Activated T-helper 2 cell treated with anti-CD3 and anti-CD28 coated beads, Interferon-gamma antibody, Interleukin-2, Interleukin-4, amounts not matched to agents 10 μg/mL and 5 μg/mL and 100 μg/mL, durations not matched to agents 14 hours and 24 hours and 36 hours (primary cell): ENCODE measurements around the gene RBM42. TPM values are rescaled to one million over a fixed set of nuclear protein-coding genes. Genes with fewer than 3 reads are reported as not detected.
"Not testable (repeated sequence)": the region's sequence is repeated elsewhere in the genome, so short reads cannot be mapped to it uniquely, and the experiment has no call there.

Source experiments
- DNase-seq: peaks from one replicate; pipeline ENCODE4 v3.0.0; 2021; ENCODE audit warnings: low spot score
- H3K27ac Mint-ChIP-seq: one replicate; pipeline ENCODE4 v1.8.0; 2021; ENCODE audit warnings: mixed read lengths
- H3K27me3 Mint-ChIP-seq: one replicate; pipeline ENCODE4 v1.8.0; 2021; ENCODE audit warnings: low read depth, mixed read lengths
- H3K36me3 Mint-ChIP-seq: one replicate; pipeline ENCODE4 v1.8.0; 2021; ENCODE audit warnings: low read depth, mixed read lengths
- H3K4me1 Mint-ChIP-seq: one replicate; pipeline ENCODE4 v1.8.0; 2021; ENCODE audit warnings: low read depth, mixed read lengths
- H3K4me3 Mint-ChIP-seq: one replicate; pipeline ENCODE4 v1.8.0; 2021; ENCODE audit warnings: low read depth, mild to moderate bottlenecking, moderate library complexity, mixed read lengths
- H3K9me3 Mint-ChIP-seq: one replicate; pipeline ENCODE4 v1.8.0; 2021; ENCODE audit warnings: mixed read lengths
- intact Hi-C: fragments of 100-400 bp; cut with micrococcal nuclease; formaldehyde crosslinking; loops from one replicate; pipeline ENCODE4 v1.15.1; 2023
- total RNA-seq: library from RNA; stranded (reverse); gene quantifications from 2 replicates; pipeline ENCODE4 v1.2.3, GENCODE V29; 2022

Gene RBM42
- total RNA-seq, 1 donor from 2014 or later = 102 TPM

DNA sequence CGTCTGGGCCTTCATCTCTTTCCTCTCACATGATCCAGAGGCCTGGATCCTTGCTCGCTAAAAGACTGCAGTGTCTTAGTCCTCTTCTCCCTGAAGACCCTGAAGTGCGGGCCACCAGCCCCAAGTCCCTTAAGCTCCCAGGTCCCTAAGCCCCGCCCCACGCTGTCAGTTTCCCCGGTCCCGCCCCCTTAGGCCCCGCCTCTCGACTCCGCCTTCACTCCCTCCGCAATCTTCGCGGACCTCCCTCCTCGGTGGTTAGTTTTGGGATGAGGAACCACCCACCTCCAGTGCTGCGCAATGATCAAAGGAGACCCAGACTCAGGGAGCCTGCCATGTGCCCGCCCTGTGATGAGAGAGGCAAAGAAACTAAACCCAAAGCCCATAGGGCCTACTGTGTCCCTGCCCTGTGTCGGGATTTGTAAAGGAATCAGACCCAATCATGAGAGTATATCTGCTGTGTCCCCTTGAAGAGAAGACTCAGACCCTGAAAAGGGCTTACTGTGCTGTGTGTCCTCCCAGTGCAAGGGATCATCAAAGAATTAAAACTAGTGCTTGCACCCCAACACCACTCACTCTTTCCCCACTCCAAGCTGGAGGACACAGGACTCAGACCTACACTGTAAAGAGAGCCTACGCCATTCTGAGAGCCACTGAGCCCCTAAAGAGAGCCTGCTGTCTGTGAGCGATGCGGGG, 16.3 kb downstream of the RBM42 start:
- intact Hi-C loops = loop anchor here (1.0 to 10.0 kb wide), 6 partner anchors 17 to 470 kb away; partner anchors contain the start of genes HAUS5, IGFLR1, OVOL3 and POLR2I
- peak; percentile 70 for DNase-seq
- H3K4me3 Mint-ChIP-seq = peak overlapping the region; percentile 79
- H3K36me3 Mint-ChIP-seq = peaks cover 12% of the 10 kb centered on the region
- peaks cover 21% of the 10 kb centered on the region for H3K4me1 Mint-ChIP-seq
- no peaks in the 10 kb centered on the region for H3K27me3 Mint-ChIP-seq
- no peaks in the 10 kb centered on the region for H3K9me3 Mint-ChIP-seq
- H3K27ac Mint-ChIP-seq = peak overlapping the region; percentile 76

DNA sequence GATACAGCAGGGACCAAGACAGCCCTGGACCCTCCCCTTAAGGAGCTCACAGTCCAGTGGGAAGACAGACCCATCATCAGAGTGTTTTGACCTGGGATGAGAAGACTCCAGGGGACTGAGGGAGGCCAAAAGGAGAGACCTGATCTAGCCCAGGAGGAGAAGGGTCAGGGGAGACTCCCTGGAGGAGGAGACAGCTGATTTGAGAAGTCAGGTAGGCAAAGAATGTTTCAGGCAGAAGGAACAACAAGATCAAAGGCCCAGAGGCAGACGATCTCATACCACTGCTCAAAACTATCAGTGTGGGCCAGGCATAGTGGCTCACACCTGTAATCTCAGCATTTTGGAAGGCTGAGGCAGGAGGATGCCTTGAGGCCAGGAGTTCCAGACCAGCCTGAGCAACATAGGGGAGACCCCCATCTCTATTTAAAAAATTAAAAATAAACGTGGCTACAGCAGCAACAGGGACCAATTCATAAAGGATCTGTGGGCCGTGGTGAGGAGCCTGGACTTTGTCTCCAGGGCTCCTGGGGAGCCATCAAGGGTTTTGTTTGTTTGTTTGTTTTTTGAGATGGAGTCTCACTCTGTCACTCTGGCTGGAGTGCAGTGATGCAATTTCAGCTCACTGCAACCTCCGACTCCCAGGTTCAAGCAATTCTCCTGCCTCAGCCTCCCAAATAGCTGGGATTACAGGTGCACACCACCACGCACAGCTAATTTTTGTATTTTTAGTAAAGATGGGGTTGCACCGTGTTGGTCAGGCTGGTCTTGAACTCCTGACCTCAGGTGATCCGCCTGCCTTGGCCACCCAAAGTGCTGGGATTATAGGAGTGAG, 17.1 kb downstream of the RBM42 start:
- Mint-ChIP-seq H3K4me1 (peaks cover 21% of the 10 kb centered on the region), H3K4me3 (no peak overlapping the region), H3K27ac (no peak overlapping the region), H3K9me3 (no peaks in the 10 kb centered on the region), H3K36me3 (peaks cover 17% of the 10 kb centered on the region), H3K27me3 (no peaks in the 10 kb centered on the region)
- DNase-seq = no peak
- intact Hi-C loops = loop anchor here (2.0 to 10.0 kb wide), 4 partner anchors 71 to 469 kb away; partner anchors contain the start of genes IGFLR1, OVOL3, POLR2I and TBCB

DNA sequence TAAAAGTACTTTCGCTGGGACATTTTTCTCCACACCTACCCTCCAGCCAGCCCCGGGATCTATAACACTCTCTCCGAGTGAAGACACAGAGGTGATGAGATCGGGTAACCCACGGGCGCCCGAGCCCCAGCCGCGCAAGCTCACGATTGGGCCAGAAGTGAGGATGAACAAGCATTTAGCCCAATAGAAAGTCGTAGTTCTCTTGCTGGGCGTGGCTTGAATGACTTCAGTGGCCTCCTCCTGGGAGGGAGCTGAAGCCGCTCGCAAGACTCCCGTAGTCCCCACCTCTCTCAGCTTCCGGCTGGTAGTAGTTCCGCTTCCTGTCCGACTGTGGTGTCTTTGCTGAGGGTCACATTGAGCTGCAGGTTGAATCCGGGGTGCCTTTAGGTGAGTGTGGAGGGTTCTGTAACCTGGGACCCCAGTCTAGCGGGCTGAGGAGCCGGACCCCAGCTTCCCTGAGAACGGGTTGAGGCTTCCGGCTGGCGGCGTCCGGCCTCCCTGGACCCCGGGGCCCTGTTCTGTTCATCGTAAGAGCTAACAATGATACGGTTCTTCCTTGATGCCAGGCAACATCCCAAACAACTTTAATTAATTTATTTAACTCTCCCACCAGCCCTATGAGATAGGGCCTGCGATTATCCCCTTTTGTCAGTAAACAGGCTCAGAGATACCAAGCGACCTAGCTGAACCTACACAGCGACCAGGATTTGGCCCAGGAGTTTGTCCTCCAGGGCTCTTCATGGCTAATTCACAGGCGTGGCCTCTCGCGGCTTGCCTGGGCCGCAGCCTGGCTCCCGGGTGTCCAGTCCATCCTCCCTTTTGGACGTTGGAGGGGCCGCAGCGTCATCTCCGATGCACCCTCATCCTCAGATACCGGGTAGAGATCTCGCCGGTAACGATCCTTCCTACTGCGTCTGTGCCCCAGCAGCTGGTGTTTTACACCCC, 19.5 kb downstream of the RBM42 start, which contains the start of gene COX6B1:
Gene COX6B1 (plus strand): TSS at position 307 of the 945 bp plus-strand sequence. CDS start 2,921 bp downstream, outside the sequence.
- H3K9me3 Mint-ChIP-seq = no peaks in the 10 kb centered on the region
- DNase-seq = peak; percentile 93
- no peaks in the 10 kb centered on the region for H3K27me3 Mint-ChIP-seq
- H3K36me3 Mint-ChIP-seq = peaks cover 28% of the 10 kb centered on the region
- peak within 1 kb of the TSS; percentile 71 for H3K27ac Mint-ChIP-seq
- peak within 1 kb of the TSS; percentile 96 for H3K4me3 Mint-ChIP-seq
- peaks cover 17% of the 10 kb centered on the region for H3K4me1 Mint-ChIP-seq
- intact Hi-C loops = loop anchor here (5.0 to 10.0 kb wide), 3 partner anchors 94 to 467 kb away; partner anchors contain the start of genes IGFLR1, OVOL3, POLR2I and TBCB

DNA sequence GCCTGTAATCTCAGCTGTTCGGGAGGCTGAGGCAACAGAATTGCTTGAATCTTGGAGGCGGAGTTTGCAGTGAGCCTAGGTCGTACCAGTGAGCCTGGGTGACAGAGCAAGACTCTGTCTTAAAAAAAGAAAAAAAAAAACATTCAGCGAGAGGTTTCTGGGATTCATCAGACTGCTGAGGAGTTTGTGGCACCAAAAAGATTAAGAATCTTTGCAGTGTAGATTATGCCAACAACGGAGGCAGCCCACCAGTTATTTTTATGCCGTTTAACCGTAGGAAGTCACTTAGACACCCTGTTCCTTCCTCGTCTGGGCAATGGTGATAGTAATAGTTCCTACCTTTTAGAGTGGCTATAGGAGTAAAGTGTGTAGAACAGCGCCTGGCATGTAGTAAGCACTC, 21.7 kb downstream of the RBM42 start:
- intact Hi-C loops = no loop called here
- Mint-ChIP-seq H3K36me3 (peaks cover 44% of the 10 kb centered on the region), H3K9me3 (no peaks in the 10 kb centered on the region), H3K27ac (no peak overlapping the region), H3K4me3 (peak overlapping the region; percentile 37), H3K27me3 (no peaks in the 10 kb centered on the region), H3K4me1 (peaks cover 8% of the 10 kb centered on the region)
- DNase-seq = no peak

DNA sequence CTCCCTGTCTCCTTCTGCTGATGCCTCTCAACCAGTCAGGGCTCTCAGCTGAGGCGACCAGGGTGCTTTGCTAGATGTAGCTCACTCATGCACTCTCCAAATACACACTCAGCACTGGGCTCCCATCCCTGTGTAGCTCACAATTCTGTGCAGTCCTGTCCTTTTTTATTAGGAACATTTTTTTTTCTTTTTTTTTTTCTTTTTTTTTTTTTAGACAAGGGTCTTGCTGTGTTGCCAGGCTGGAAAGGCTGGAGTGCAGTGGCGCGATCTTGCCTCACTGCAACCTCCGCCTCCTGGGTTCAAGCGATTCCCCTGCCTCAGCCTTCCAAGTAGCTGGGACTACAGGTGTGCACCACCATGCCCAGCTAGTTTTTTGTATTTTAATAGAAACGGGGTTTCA, 26.0 kb downstream of the RBM42 start:
- H3K4me3 Mint-ChIP-seq, H3K4me1 Mint-ChIP-seq, intact Hi-C loops, H3K27me3 Mint-ChIP-seq, DNase-seq, H3K27ac Mint-ChIP-seq, H3K9me3 Mint-ChIP-seq: not testable (repeated sequence)
- peaks cover 59% of the 10 kb centered on the region for H3K36me3 Mint-ChIP-seq

DNA sequence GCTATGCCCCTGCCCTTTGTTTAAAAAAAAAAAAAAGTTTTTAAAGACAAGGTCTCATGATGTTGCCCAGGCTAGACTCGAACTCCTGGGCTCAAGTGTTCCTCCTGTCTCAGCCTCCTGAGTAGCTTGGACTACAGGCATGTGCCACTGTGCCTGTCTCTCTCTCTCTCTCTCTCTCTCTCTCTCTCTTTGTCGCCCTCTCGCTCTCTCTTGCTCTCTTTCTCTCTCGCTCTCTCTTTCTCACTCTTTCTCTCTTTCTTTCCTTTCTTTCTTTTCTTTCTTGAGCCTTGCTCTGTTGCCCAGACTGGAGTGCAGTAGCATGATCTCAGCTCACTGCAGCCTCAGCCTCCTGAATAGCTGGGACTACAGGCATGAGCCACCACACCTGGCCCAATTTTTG, 26.8 kb downstream of the RBM42 start:
- DNase-seq = no peak
- Mint-ChIP-seq H3K27ac (no peak overlapping the region), H3K36me3 (peaks cover 57% of the 10 kb centered on the region), H3K4me3 (no peak overlapping the region), H3K27me3 (no peaks in the 10 kb centered on the region), H3K4me1 (peaks cover 6% of the 10 kb centered on the region), H3K9me3 (no peaks in the 10 kb centered on the region)
- intact Hi-C loops = no loop called here

DNA sequence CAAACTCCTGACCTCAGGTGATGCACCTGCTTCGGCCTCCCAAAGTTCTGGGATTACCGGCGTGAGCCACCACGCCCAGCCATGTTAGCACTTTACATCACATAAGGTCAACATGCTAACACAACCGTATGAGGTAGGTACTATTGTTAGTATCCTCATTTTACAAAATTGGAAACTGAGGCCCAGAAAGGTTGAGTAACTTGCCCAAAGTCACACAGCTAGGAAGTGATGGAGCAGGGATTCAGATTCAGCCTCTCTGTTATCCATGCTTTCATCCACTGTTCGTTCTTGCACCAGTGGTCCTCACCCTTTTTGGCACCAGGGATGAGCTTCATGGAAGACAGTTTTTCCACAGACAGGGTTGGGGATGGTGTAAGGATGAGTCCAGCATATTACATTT, 27.9 kb downstream of the RBM42 start:
- Mint-ChIP-seq H3K27me3 (no peaks in the 10 kb centered on the region), H3K4me3 (no peak overlapping the region), H3K36me3 (peaks cover 48% of the 10 kb centered on the region), H3K27ac (no peak overlapping the region), H3K9me3 (no peaks in the 10 kb centered on the region), H3K4me1 (peaks cover 1% of the 10 kb centered on the region)
- DNase-seq = no peak
- intact Hi-C loops = no loop called here

DNA sequence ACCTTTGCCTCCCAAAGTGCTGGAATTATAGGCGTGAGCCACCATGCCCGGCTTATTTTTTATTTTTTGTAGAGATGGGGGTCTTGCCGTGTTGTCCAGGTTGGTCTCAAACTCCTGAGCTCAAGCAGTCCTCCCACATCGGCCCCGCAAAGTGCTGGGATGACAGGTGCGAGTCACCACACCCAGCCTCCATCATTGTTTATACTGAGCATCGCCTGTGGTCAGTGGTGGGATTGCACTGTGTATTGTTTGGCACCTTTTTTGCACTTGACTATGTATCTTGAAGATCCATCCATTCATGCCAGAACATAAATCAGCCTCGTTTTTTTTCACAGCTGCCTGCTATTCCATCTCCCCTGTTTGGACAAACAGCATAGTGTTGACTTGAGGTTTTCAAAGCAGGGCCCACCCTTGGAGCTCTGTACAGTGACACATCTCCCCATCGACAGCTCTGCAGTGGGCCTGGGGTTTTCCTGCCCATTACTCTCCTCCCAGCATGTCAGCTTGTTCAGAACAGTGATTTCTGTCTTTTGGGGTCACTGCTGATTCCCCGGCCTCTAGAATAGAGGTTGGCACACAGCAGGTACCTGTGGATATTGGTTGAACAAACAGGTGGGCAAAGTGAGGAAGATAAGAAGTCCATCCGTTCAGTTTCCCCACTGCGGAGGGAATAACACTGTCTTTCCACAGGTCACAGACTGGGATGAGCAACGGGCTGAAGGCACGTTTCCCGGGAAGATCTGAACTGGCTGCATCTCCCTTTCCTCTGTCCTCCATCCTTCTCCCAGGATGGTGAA, 29.3 kb downstream of the RBM42 start:
- no peaks in the 10 kb centered on the region for H3K4me1 Mint-ChIP-seq
- H3K27ac Mint-ChIP-seq = no peak overlapping the region
- no peak for DNase-seq
- intact Hi-C loops = no loop called here
- H3K27me3 Mint-ChIP-seq = no peaks in the 10 kb centered on the region
- H3K9me3 Mint-ChIP-seq = no peaks in the 10 kb centered on the region
- peaks cover 43% of the 10 kb centered on the region for H3K36me3 Mint-ChIP-seq
- no peak overlapping the region for H3K4me3 Mint-ChIP-seq

DNA sequence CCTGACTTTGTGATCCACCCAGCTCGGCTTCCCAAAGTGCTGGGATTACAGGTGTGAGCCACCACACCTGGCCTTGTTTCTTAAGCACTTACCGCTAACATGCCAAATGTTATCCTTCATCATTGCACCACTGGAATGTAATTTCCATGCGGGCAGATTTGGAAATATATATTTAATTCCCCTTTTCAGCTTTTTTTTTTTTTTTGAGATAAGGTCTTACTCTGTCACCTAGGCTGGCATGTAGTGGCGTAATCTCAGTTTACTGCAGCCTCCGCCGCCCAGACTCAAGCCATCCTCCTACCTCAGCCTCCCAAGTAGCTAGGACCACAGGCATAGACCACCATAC, 33.1 kb downstream of the RBM42 start:
- intact Hi-C loops = no loop called here
- Mint-ChIP-seq H3K27me3 (no peaks in the 10 kb centered on the region), H3K4me3 (no peak overlapping the region), H3K4me1 (no peaks in the 10 kb centered on the region), H3K36me3 (peaks cover 19% of the 10 kb centered on the region), H3K9me3 (no peaks in the 10 kb centered on the region), H3K27ac (no peak overlapping the region)
- no peak for DNase-seq

DNA sequence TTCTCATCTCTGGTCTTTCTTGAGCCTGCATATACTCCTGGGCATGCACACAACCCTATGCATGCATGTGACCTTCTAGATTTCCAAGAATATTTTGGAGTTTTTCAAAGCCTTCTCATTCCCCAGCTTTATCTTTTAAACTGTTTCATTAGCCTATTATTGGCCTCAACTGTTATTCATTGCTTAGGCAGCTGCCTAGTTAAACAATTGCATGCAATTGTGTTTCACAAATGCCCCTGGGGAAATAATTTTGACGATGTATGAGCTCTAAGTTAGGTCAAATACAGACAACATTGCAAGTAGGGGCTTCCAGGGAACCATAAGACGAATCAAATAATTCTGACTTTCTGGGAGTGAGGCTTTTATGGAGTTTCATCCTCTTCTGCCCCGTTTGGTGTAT, 35.1 kb downstream of the RBM42 start:
- peaks cover 6% of the 10 kb centered on the region for H3K36me3 Mint-ChIP-seq
- no peak overlapping the region for H3K4me3 Mint-ChIP-seq
- H3K27me3 Mint-ChIP-seq = peaks cover under 1% of the 10 kb centered on the region
- intact Hi-C loops = no loop called here
- no peak for DNase-seq
- no peak overlapping the region for H3K27ac Mint-ChIP-seq
- no peaks in the 10 kb centered on the region for H3K9me3 Mint-ChIP-seq
- no peaks in the 10 kb centered on the region for H3K4me1 Mint-ChIP-seq

DNA sequence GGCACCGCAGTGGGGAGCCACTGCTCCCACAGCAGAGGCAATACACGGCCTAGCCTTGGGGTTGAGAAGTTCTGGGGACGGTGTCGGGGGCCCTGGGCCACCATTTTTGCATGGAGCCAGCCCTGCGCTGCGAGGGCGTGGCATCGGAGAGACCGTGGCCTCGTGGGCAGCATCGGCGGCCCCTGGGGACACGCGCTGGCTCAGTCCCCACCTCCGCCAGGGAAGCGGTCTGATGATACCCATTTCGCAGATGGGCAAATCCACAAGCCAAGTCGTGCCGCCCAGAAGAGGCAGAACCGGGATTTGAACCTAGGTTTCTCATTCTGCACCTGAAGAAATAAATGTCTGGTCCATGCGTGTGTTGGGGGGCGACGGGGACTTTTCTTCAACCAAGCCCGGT, 36.3 kb downstream of the RBM42 start:
- Mint-ChIP-seq H3K27ac (no peak overlapping the region), H3K27me3 (peaks cover 11% of the 10 kb centered on the region), H3K9me3 (no peaks in the 10 kb centered on the region), H3K4me1 (peaks cover 2% of the 10 kb centered on the region), H3K36me3 (no peaks in the 10 kb centered on the region), H3K4me3 (no peak overlapping the region)
- DNase-seq = no peak
- intact Hi-C loops = no loop called here

DNA sequence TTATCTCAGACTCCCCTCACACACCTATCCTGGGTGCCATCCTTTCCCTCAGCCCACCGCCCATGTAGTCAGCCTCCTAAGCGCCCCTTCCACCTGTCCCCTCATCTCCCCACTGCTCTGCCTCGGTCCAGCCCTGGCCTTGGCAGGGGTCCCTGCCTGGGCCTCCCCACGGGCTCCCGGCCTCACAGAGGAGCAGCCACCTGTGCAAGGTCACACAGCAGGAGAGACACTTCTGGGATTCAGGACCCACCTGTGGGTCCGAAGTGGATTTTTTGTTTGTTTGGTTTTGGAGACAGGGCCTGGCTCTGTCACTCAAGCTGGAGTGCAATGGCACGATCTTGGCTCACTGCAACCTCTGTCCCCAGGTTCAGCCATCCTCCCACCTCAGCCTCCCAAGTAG, 36.8 kb downstream of the RBM42 start:
- Mint-ChIP-seq H3K36me3 (no peaks in the 10 kb centered on the region), H3K9me3 (no peaks in the 10 kb centered on the region), H3K4me1 (peaks cover 2% of the 10 kb centered on the region), H3K27ac (no peak overlapping the region), H3K27me3 (peaks cover 12% of the 10 kb centered on the region), H3K4me3 (no peak overlapping the region)
- intact Hi-C loops = no loop called here
- no peak for DNase-seq
